ENCODE data around the gene INTS11.

Gene INTS11

GRCh38 chr1:1312450-1313314, 11.8 kb downstream of the INTS11 start:
- DNase-seq = no peak

- DNase-seq = no peak
These were observed 13.1 kb downstream of the INTS11 start for GRCh38 chr1:1311107-1312104.

DNA sequence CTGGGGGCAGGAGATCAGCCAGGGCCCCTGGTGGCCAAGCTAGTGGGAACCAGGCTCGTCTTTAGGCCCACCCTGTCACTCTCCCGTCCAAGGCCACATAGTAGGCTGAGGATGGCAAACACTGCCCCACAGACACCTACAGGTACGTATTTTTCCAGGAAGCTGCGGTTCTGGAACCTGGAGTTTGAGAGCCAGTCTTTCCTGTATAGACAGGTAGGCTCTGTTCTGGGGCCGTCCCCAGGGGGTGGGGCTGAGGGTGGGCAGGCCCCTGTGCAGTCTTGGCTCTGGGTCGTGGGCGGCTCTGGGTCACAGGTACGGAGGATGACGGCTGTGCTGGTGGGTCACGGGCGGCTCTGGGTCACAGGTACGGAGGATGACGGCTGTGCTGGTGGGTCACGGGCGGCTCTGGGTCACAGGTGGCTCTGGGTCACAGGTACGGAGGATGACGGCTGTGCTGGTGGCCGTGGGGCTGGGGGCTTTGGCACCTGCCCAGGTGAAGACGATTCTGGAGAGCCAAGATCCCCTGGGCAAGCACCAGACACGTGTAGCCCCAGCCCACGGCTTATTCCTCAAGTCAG, 13.9 kb downstream of the INTS11 start:
- DNase-seq = no peak

DNA sequence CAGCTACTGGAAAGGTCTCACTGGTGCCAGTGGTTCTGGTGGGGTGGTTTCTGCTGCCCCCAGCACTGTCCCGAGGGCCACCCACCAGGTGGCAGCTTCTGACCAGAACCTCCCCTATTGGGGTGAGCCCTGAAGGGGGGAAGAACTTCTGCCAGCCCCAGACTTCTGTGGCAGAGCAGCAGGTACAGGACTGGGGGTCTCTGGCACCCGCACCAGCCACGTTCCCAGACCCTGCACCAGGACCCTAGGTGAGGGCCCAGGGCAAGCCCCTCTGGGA, 14.4 kb downstream of the INTS11 start:
- DNase-seq = no peak

DNA sequence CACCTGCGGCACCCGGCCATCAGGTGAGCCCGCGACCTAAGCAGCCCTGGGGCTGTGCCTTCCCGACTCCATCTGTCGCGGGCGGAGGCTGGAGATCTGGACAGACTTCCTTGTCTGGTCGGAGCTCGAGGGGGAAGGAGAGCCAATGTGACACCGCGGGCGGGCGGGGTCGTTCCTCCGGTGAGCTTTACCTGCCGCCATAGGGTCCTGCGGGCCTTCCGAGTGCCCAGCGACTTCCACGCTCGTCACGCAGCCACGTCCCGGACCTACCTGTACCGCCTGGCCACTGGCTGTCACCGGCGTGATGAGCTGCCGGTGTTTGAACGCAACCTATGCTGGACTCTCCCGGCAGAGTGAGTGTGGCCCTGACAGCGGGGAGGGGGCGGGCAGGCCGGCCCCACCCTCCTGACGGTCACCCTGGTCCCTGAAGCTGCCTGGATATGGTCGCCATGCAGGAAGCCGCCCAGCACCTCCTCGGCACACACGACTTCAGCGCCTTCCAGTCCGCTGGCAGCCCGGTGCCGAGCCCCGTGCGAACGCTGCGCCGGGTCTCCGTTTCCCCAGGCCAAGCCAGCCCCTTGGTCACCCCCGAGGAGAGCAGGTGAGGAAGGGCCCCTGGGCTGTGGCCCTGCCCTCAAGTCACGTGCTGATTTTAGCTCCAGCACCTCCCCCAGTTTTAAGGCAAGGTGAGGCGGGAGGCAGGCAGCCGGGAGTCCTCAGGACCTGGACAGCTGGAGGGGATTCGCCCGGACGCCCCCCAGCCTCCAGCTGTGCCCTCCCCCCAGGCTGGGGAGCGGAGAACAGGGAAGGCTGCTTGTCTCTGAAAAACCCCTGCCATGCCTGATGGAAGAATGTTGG, 15.0 kb downstream of the INTS11 start:
- no peak for DNase-seq

- DNase-seq = no peak
These were observed 15.7 kb downstream of the INTS11 start for GRCh38 chr1:1308756-1309250.

GRCh38 chr1:1307923-1308755, 16.3 kb downstream of the INTS11 start, which contains the start of the genes ACAP3 and PUSL1:
Gene ACAP3 (minus strand): TSS chr1:1307930. CDS start chr1:1307815, 115 bp downstream.
Gene PUSL1 (plus strand): TSS chr1:1308597. CDS start chr1:1308644, 47 bp downstream.
- peak; percentile 82 for DNase-seq

DNA sequence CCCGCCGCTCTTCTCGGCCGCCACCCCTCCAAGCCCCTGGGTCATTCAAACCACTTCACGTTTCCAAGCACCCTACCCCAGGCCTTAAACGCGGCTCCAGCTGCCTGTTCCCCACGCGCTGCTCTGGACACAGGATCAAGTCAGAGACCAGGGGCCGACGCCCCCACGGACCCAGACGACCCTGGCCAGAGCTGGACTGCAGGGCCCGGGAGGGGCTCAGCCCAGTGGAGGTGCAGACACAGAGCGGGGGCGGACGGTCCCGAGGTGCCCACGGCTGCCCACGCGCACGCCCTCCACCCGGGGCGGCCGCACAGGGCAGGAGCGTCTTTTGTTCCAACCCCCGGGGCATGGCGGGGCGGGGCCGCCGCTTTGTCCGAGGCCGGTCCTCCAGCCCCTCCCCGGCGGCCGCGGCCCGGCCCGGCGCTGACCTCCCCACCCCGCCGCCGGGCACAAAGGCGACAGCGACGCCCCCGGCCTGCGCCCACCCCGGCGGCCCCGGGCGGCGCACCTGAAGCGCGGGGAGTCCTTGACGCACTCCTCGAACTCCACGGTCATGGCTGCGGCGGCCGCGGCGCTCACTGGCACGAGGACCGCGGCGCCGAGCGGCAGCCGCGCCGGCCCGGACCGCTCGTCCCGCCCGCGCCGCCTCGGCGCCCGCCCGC, 17.1 kb downstream of the INTS11 start:
- DNase-seq = peak; percentile 21

GRCh38 chr1:1306661-1307260, 17.7 kb downstream of the INTS11 start:
- no peak for DNase-seq

DNA sequence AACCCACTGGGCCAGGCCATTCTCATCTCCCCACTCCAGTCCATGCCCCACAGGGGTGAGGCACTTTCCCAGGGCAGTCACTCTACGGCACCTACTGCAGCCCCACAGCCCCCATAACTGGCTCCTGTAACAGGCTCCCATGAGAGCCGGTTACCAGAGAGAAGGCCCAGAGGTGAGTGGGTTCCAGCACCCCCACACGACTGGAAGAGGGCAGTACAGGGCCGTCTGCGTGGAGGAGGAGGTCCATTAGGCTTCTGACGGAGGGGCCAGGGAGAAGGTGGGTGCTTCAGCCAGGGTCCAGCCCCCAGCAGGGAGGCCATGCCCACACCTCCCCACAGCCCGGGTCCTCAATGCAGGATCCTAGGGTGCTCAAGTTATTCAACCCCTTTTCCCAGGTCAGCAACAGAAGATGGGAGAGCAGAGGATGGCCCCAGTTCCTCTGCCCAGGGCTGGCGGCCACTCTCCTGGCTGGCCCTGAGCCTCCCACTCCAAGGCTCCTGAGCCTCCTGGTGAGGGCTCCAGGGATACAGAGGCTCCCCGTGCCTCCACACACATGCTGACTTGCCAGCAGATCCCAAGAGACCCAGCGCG, 18.3 kb downstream of the INTS11 start:
- no peak for DNase-seq

DNA sequence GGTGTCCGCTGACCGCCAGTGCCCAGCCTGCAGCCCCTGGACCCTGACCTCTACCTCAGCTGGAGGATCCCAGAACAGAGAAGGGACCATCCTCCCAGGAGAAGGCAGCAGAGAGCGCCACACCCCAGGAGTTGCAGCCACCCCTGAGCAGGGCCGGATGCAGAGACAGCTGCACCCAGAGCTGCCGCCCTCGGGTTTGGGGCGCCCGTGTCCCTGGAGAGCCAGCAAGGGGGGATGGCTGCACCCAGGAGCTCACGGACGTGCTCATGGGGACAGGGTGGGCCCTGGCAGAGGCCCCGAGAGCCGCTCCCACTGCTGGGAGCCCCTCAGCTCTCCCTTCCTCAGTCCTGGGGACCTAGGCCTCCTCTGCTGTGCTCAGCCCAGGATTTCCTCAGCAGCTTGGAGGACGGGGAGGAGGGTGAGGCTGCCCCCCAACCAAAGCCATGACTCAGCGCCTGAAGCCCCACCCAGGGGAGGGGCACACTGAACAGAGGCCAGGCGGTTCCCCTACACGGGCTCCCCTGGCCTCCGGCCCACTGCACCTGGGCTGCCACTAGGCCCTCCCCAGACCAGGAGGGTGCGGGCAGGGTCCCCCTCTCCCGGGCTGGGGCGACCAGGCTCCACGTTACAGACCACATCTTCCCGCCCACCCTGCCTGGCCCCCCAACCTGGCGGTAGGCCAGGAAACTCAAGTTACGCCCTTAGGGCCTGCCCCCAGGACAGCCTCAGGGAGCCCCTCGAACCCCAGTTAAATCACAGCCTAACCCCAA, 19.0 kb downstream of the INTS11 start:
- peak; percentile 54 for DNase-seq

DNA sequence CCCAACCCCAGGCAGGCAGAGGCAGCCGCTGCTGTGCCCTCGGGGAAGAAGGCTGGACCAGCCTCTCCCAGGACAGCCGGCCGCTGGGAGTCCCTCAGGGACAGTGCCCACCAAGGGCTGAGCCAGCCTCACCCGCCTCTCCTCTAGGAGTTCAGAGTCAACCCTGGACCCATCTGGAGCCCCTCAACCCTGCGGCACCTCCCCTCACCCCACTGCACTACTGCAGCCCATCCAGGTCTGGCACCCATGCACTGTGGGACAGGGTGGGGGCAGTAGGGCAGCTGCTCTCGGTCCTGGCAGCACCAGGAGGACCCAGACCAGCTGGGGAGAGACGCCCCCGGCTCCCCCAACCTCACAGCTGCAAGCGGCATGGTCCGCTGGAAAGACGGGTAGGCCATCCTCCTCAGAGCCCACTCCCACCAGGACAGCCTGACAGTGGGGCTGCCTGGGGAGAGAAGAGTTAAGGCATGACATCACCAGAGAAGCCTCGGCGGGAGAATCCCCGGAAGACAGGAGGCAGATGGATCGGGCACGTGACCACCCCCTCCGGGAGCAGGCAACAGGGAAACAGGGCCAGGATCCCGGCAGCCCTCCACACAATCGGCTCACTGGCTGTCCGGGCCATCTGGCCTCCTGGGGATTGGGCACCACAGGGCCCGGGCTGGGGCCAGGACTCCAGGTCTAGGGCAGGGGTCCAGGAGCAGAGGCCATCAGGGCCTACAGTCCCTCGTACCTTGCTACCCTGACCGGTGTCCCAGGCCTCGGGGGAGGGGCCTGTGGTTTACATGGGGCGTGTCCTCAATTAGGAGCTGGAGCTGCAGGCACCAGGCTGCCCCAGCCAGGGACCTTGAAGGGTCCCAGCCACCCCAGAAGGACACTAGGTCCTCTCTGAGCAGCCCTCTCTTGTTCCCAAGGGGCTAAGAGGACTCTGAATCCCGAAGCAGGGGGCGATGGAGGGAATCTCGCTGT, 19.8 kb downstream of the INTS11 start:
- DNase-seq = no peak

DNA sequence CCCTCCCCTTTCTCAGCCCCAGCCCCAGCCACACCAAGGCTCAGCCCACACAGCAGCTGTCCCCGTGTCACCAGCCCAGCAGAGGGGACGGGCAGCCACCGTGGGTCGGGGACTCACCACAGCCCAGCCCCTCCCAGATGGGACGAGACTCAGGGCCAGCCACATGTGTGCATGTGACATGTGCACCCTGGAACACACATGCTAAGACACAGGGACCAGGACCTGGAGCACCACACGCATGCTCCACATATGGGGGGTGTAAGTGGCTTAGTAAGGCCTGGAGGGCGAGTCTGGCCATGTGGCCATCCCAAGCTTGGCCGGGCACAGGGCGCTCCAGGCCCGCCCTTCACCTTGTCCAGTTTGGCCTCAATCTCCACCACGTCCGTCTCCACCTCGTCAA, 20.7 kb downstream of the INTS11 start:
- no peak for DNase-seq

GRCh38 chr1:1302951-1303509, 21.4 kb downstream of the INTS11 start:
- no peak for DNase-seq

DNA sequence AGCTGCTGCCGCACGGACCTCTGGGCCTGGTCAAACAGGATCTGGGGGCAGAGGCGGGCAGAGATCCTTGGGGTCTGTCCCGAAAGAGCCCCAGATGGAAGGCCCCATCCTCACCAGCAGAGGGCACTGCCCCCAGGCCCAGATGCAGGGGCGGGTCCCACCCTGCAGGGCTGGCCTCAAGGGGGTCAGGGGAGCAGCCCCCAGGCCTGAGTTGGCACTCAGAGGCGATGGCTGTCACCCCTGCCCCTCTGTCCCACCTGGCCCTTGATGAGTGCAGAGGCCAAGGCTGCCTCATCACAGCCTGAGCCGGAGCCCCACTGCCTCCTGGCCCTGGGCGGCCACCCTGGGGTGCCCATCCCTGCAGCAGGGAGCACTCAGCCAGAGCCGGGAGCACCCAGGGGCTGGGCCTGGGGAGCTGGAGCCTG, 22.4 kb downstream of the INTS11 start:
- no peak for DNase-seq

- DNase-seq = no peak
These were observed 24.1 kb downstream of the INTS11 start for GRCh38 chr1:1300352-1300739.

DNA sequence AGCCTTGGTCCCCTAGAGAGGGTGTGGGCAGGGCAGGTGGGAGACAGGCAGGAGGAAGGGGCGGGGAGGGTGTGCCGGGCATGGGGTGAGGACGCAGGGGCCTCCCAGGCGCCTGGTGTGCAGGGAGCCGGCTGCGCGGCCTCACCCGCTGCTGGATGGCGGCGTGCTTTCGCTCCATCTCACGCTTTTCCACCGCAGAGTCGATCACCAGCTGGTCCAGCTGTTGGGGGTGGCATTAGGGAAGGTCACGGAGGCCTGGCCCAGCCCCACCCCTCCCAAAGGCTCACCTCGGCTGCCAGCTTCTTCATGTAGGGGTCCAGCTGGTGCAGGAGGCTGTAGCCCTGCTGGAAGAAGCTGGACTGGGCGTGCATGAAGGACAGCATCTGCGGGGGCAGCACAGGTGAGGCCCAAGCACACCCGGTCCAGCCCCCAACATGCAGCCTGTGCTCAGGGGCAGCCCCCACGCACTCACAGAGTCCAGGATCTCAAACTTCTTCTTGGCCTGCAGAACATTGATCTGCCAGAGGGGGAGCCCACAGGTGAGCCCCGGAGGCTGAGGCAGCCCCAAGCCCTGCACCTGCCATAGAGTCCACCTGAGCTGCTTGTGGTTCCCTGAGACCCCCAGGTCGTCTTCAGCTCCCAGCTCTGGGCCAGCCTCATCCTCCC, 24.6 kb downstream of the INTS11 start:
- DNase-seq = no peak
